PC-3 (cell line): ENCODE measurements around the gene STK11IP. TPM values are rescaled to one million over a fixed set of nuclear protein-coding genes. Genes with fewer than 3 reads are reported as not detected.

Experiments
- ATAC-seq: fragments of 200-7000 bp; cut with Tn5 transposase; 2 replicates; pipeline ENCODE4 v1.9.1; 2020; ENCODE audit warnings: mild to moderate bottlenecking, moderate library complexity
- BruUV-seq: library from RNA; stranded (reverse); fragments of 400-500 nt; replicated peaks from 2 replicates; lab custom pipeline; 2021; lab: Mats Ljungman, UMichigan
- CTCF ChIA-PET: fragments of 300-600 bp; sonication (Branson Sonifier 250); formaldehyde crosslinking; loops from one replicate; lab custom pipeline; 2022; ENCODE audit warnings: antibody characterized with exemption; lab: Charles Lee
- POLR2A ChIA-PET: fragments of 300-600 bp; sonication (Branson Sonifier 250); formaldehyde crosslinking; loops from one replicate; lab custom pipeline; 2022; ENCODE audit warnings: antibody characterized with exemption; ENCODE audit not compliant: unreplicated experiment; lab: Charles Lee
- DNase-seq: peaks from one replicate; pipeline ENCODE4 v3.0.0-alpha.2; 2015
- H2AFZ ChIP-seq: fragments of 300-600 bp; sonication (generic); 2 replicates; pipeline ENCODE4 v1.6.0; 2016; ENCODE audit warnings: antibody characterized with exemption, low read length
- H3F3A ChIP-seq: fragments of 300-600 bp; sonication (generic); one replicate; pipeline ENCODE4 v1.6.0; 2017; ENCODE audit warnings: antibody characterized with exemption, low read length, control low read depth, mild to moderate bottlenecking; ENCODE audit not compliant: unreplicated experiment
- H3K27ac ChIP-seq: fragments of 300-600 bp; sonication (generic); 2 replicates; pipeline ENCODE4 v1.5.1; 2016; ENCODE audit warnings: mild to moderate bottlenecking, low read length
- H3K27me3 ChIP-seq: fragments of 300-600 bp; sonication (generic); 2 replicates; pipeline ENCODE4 v1.6.1; 2016; ENCODE audit warnings: low read length, mixed read lengths
- H3K36me3 ChIP-seq: fragments of 300-600 bp; sonication (generic); 2 replicates; pipeline ENCODE4 v1.6.1; 2016; ENCODE audit warnings: low read depth, mixed run types, low read length, mixed read lengths
- H3K4me1 ChIP-seq: fragments of 300-600 bp; sonication (generic); 2 replicates; pipeline ENCODE4 v1.5.1; 2016; ENCODE audit warnings: low read length; ENCODE audit not compliant: insufficient read depth
- H3K4me2 ChIP-seq: fragments of 300-600 bp; sonication (generic); 2 replicates; pipeline ENCODE4 v1.6.0; 2016; ENCODE audit warnings: low read length
- H3K4me3 ChIP-seq: fragments of 300-600 bp; sonication (generic); 2 replicates; pipeline ENCODE4 v1.5.1; 2016; ENCODE audit warnings: mild to moderate bottlenecking, low read length, mixed read lengths
- H3K79me2 ChIP-seq: fragments of 300-600 bp; sonication (generic); 2 replicates; pipeline ENCODE4 v1.6.1; 2017; ENCODE audit warnings: low read length, mixed read lengths
- H3K9ac ChIP-seq: fragments of 300-600 bp; sonication (generic); 2 replicates; pipeline ENCODE4 v1.6.0; 2016; ENCODE audit warnings: mild to moderate bottlenecking, low read length
- H3K9me2 ChIP-seq: fragments of 300-600 bp; sonication (generic); replicated peaks from 2 replicates; pipeline ENCODE4 v1.6.1; 2016; ENCODE audit warnings: mixed run types, low read length, mixed read lengths
- H3K9me3 ChIP-seq: fragments of 300-600 bp; sonication (generic); 2 replicates; pipeline ENCODE4 v1.6.1; 2016; ENCODE audit warnings: low read length, mixed read lengths
- H4K20me1 ChIP-seq: fragments of 300-600 bp; sonication (generic); 2 replicates; pipeline ENCODE4 v1.6.1; 2016; ENCODE audit warnings: low read length, mixed read lengths
- EZH2 ChIP-seq: fragments of 300-600 bp; sonication (generic); IDR thresholded peaks from one replicate; pipeline ENCODE4 v1.6.1; 2017; ENCODE audit warnings: antibody characterized with exemption, mild to moderate bottlenecking, low read length; ENCODE audit not compliant: unreplicated experiment
- EZH2phosphoT487 ChIP-seq: fragments of 300-600 bp; sonication (generic); IDR thresholded peaks from 2 replicates; pipeline ENCODE4 v1.6.1; 2018; ENCODE audit warnings: mild to moderate bottlenecking, antibody characterized with exemption, low read length, borderline replicate concordance
- intact Hi-C: fragments of 100-400 bp; cut with micrococcal nuclease; formaldehyde crosslinking; loops from 2 replicates; pipeline ENCODE4 v1.9.0; 2023
- total RNA-seq: library from RNA; depleted of rRNA; stranded (reverse); fragments of >200 nt; gene quantifications from 2 replicates; pipeline ENCODE4 v1.2.3, GENCODE V29; 2014
- TF ChIP-seq, protein P1 (sequence below): fragments of 300-600 bp; sonication (generic); conservative IDR thresholded peaks from 2 replicates; pipeline ENCODE4 v1.5.1; 2017; ENCODE audit warnings: antibody characterized with exemption, low read depth, mild to moderate bottlenecking, low read length

The STK11IP gene
- total RNA-seq, 1 experiment from 2014 or later = 17.7 TPM

- Histone ChIP-seq H2AFZ (no peak overlapping the region), H3K9me2 (no peaks in the 10 kb centered on the region), H3K4me3 (no peak overlapping the region), H4K20me1 (no peaks in the 10 kb centered on the region), H3K79me2 (no peaks in the 10 kb centered on the region), H3K36me3 (no peaks in the 10 kb centered on the region; the same call in 1 of the 2 replicates), H3K27me3 (no peaks in the 10 kb centered on the region), H3K27ac (no peak overlapping the region), H3K9ac (no peak overlapping the region), H3K4me2 (no peak overlapping the region), H3F3A (no peaks in the 10 kb centered on the region), H3K4me1 (no peaks in the 10 kb centered on the region), H3K9me3 (no peaks in the 10 kb centered on the region)
- POLR2A ChIA-PET = no interaction called here
- intact Hi-C loops = no loop called here
- BruUV-seq = no TSS peak
- DNase-seq (no peak), ATAC-seq (no peak)
- CTCF ChIA-PET = interaction anchor here (0.5 to 0.7 kb wide), 4 partner anchors 37 to 611 kb away, joined by 3 to 4 read pairs (median 4); no protein-coding TSS in a partner anchor
- no peak for TF ChIP-seq EZH2
- TF ChIP-seq, protein P1, sequence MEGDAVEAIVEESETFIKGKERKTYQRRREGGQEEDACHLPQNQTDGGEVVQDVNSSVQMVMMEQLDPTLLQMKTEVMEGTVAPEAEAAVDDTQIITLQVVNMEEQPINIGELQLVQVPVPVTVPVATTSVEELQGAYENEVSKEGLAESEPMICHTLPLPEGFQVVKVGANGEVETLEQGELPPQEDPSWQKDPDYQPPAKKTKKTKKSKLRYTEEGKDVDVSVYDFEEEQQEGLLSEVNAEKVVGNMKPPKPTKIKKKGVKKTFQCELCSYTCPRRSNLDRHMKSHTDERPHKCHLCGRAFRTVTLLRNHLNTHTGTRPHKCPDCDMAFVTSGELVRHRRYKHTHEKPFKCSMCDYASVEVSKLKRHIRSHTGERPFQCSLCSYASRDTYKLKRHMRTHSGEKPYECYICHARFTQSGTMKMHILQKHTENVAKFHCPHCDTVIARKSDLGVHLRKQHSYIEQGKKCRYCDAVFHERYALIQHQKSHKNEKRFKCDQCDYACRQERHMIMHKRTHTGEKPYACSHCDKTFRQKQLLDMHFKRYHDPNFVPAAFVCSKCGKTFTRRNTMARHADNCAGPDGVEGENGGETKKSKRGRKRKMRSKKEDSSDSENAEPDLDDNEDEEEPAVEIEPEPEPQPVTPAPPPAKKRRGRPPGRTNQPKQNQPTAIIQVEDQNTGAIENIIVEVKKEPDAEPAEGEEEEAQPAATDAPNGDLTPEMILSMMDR = no peak
- no peak for TF ChIP-seq EZH2phosphoT487
Observed at GRCh38 chr2:219559156-219559915, 38.3 kb upstream of the STK11IP start.

GRCh38 chr2:219560037-219560892 is 37.4 kb upstream of the STK11IP start:
- ChIA-PET POLR2A (no interaction called here), CTCF (interaction anchor here (0.5 to 0.8 kb wide), 4 partner anchors 21 to 74 kb away, joined by 3 to 4 read pairs (median 4); no protein-coding TSS in a partner anchor)
- Histone ChIP-seq H3K4me2 (no peak overlapping the region), H3K27ac (no peak overlapping the region), H3K36me3 (no peaks in the 10 kb centered on the region; the same call in 1 of the 2 replicates), H3K27me3 (no peaks in the 10 kb centered on the region), H2AFZ (no peak overlapping the region), H3K4me3 (no peak overlapping the region), H3K9me3 (no peaks in the 10 kb centered on the region), H4K20me1 (no peaks in the 10 kb centered on the region), H3K4me1 (no peaks in the 10 kb centered on the region), H3K9ac (no peak overlapping the region), H3K9me2 (no peaks in the 10 kb centered on the region), H3F3A (no peaks in the 10 kb centered on the region), H3K79me2 (no peaks in the 10 kb centered on the region)
- TF ChIP-seq EZH2 = no peak
- TF ChIP-seq, protein P1 = peak; percentile 64
- intact Hi-C loops = no loop called here
- DNase-seq = no peak
- ATAC-seq = peak; percentile 34
- no TSS peak for BruUV-seq
